ENCODE measurements around the gene SPEF1. TPM values are rescaled to one million over a fixed set of nuclear protein-coding genes. Genes with fewer than 3 reads are reported as not detected.

SPEF1 gene
- total and polyA plus RNA-seq, 2 of the 13 experiments (the other 11 are each of a cell fraction or from before 2014, with no cell fraction given) = 0.11 to 0.27 TPM

DNA sequence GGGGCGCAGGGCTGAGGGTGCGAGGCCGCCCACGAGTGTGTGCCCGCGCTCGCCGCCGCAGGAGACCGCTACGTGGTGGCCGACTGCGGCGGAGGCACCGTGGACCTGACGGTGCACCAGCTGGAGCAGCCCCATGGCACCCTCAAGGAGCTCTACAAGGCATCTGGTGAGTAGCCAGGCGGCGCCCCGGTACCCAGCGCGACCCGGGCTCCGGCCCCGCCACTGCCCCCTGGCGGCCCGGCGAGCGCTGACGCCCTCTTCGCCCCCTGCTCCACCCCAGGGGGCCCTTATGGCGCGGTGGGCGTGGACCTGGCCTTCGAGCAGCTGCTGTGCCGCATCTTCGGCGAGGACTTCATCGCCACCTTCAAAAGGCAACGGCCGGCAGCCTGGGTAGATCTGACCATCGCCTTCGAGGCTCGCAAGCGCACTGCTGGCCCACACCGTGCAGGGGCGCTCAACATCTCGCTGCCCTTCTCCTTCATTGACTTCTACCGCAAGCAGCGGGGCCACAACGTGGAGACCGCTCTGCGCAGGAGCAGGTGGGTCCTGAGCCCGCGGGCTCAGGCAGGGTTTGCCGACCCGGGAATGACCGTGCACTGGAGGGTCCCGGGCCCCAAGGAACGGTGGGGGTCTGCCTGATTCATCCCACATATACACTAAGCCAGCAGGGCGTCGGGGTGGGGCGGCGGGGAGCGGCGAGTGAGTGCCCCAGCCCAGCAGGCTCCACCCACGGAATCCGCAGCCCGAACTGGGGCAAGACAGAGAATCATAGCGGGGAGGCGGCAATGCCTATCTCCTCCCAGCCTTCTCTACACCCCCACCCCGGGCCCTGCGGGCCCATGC, 31.3 kb downstream of the SPEF1 start (continued):
- TF ChIP-seq ZNF326 (CRISPR knock-in tag; IDR thresholded peaks at IDR 0.05; ENCODE audit: borderline replicate concordance) (0 out of 2 replicates have a peak, but pooled peaks have one; percentile 39), NFE2L1 (CRISPR knock-in tag; IDR thresholded peaks at IDR 0.05; ENCODE audit: borderline replicate concordance) (peak; percentile 18; the same call in 1 of the 2 replicates), ZNF672 (CRISPR knock-in tag; IDR thresholded peaks at IDR 0.05) (no peak), NR1H2 (CRISPR knock-in tag; IDR thresholded peaks at IDR 0.05; ENCODE audit: borderline replicate concordance, low read depth) (0 out of 2 replicates have a peak, but pooled peaks have one; percentile 46)
- TF ChIP-seq, protein P1, sequence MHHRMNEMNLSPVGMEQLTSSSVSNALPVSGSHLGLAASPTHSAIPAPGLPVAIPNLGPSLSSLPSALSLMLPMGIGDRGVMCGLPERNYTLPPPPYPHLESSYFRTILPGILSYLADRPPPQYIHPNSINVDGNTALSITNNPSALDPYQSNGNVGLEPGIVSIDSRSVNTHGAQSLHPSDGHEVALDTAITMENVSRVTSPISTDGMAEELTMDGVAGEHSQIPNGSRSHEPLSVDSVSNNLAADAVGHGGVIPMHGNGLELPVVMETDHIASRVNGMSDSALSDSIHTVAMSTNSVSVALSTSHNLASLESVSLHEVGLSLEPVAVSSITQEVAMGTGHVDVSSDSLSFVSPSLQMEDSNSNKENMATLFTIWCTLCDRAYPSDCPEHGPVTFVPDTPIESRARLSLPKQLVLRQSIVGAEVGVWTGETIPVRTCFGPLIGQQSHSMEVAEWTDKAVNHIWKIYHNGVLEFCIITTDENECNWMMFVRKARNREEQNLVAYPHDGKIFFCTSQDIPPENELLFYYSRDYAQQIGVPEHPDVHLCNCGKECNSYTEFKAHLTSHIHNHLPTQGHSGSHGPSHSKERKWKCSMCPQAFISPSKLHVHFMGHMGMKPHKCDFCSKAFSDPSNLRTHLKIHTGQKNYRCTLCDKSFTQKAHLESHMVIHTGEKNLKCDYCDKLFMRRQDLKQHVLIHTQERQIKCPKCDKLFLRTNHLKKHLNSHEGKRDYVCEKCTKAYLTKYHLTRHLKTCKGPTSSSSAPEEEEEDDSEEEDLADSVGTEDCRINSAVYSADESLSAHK (CRISPR knock-in tag; IDR thresholded peaks at IDR 0.05; ENCODE audit: borderline replicate concordance) = peak; percentile 78; the same call in 1 of the 2 replicates
- TF ChIP-seq, protein P2, sequence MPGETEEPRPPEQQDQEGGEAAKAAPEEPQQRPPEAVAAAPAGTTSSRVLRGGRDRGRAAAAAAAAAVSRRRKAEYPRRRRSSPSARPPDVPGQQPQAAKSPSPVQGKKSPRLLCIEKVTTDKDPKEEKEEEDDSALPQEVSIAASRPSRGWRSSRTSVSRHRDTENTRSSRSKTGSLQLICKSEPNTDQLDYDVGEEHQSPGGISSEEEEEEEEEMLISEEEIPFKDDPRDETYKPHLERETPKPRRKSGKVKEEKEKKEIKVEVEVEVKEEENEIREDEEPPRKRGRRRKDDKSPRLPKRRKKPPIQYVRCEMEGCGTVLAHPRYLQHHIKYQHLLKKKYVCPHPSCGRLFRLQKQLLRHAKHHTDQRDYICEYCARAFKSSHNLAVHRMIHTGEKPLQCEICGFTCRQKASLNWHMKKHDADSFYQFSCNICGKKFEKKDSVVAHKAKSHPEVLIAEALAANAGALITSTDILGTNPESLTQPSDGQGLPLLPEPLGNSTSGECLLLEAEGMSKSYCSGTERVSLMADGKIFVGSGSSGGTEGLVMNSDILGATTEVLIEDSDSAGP (CRISPR knock-in tag; IDR thresholded peaks at IDR 0.05; ENCODE audit: borderline replicate concordance) = peak; percentile 92
- TF ChIP-seq, protein P3, sequence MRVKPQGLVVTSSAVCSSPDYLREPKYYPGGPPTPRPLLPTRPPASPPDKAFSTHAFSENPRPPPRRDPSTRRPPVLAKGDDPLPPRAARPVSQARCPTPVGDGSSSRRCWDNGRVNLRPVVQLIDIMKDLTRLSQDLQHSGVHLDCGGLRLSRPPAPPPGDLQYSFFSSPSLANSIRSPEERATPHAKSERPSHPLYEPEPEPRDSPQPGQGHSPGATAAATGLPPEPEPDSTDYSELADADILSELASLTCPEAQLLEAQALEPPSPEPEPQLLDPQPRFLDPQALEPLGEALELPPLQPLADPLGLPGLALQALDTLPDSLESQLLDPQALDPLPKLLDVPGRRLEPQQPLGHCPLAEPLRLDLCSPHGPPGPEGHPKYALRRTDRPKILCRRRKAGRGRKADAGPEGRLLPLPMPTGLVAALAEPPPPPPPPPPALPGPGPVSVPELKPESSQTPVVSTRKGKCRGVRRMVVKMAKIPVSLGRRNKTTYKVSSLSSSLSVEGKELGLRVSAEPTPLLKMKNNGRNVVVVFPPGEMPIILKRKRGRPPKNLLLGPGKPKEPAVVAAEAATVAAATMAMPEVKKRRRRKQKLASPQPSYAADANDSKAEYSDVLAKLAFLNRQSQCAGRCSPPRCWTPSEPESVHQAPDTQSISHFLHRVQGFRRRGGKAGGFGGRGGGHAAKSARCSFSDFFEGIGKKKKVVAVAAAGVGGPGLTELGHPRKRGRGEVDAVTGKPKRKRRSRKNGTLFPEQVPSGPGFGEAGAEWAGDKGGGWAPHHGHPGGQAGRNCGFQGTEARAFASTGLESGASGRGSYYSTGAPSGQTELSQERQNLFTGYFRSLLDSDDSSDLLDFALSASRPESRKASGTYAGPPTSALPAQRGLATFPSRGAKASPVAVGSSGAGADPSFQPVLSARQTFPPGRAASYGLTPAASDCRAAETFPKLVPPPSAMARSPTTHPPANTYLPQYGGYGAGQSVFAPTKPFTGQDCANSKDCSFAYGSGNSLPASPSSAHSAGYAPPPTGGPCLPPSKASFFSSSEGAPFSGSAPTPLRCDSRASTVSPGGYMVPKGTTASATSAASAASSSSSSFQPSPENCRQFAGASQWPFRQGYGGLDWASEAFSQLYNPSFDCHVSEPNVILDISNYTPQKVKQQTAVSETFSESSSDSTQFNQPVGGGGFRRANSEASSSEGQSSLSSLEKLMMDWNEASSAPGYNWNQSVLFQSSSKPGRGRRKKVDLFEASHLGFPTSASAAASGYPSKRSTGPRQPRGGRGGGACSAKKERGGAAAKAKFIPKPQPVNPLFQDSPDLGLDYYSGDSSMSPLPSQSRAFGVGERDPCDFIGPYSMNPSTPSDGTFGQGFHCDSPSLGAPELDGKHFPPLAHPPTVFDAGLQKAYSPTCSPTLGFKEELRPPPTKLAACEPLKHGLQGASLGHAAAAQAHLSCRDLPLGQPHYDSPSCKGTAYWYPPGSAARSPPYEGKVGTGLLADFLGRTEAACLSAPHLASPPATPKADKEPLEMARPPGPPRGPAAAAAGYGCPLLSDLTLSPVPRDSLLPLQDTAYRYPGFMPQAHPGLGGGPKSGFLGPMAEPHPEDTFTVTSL (CRISPR knock-in tag; IDR thresholded peaks at IDR 0.05; ENCODE audit: borderline replicate concordance) = no peak
- TF ChIP-seq, protein P4, sequence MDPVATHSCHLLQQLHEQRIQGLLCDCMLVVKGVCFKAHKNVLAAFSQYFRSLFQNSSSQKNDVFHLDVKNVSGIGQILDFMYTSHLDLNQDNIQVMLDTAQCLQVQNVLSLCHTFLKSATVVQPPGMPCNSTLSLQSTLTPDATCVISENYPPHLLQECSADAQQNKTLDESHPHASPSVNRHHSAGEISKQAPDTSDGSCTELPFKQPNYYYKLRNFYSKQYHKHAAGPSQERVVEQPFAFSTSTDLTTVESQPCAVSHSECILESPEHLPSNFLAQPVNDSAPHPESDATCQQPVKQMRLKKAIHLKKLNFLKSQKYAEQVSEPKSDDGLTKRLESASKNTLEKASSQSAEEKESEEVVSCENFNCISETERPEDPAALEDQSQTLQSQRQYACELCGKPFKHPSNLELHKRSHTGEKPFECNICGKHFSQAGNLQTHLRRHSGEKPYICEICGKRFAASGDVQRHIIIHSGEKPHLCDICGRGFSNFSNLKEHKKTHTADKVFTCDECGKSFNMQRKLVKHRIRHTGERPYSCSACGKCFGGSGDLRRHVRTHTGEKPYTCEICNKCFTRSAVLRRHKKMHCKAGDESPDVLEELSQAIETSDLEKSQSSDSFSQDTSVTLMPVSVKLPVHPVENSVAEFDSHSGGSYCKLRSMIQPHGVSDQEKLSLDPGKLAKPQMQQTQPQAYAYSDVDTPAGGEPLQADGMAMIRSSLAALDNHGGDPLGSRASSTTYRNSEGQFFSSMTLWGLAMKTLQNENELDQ (CRISPR knock-in tag; IDR thresholded peaks at IDR 0.05; ENCODE audit: borderline replicate concordance) = no peak; the same call in 1 of the 2 replicates
- TF ChIP-seq, protein P5, sequence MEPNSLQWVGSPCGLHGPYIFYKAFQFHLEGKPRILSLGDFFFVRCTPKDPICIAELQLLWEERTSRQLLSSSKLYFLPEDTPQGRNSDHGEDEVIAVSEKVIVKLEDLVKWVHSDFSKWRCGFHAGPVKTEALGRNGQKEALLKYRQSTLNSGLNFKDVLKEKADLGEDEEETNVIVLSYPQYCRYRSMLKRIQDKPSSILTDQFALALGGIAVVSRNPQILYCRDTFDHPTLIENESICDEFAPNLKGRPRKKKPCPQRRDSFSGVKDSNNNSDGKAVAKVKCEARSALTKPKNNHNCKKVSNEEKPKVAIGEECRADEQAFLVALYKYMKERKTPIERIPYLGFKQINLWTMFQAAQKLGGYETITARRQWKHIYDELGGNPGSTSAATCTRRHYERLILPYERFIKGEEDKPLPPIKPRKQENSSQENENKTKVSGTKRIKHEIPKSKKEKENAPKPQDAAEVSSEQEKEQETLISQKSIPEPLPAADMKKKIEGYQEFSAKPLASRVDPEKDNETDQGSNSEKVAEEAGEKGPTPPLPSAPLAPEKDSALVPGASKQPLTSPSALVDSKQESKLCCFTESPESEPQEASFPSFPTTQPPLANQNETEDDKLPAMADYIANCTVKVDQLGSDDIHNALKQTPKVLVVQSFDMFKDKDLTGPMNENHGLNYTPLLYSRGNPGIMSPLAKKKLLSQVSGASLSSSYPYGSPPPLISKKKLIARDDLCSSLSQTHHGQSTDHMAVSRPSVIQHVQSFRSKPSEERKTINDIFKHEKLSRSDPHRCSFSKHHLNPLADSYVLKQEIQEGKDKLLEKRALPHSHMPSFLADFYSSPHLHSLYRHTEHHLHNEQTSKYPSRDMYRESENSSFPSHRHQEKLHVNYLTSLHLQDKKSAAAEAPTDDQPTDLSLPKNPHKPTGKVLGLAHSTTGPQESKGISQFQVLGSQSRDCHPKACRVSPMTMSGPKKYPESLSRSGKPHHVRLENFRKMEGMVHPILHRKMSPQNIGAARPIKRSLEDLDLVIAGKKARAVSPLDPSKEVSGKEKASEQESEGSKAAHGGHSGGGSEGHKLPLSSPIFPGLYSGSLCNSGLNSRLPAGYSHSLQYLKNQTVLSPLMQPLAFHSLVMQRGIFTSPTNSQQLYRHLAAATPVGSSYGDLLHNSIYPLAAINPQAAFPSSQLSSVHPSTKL (CRISPR knock-in tag; IDR thresholded peaks at IDR 0.05) = peak; percentile 34; the same call in 1 of the 2 replicates
